Measurements from ENCODE around the gene SSMEM1. TPM values are rescaled to one million over a fixed set of nuclear protein-coding genes. Genes with fewer than 3 reads are reported as not detected.

The SSMEM1 gene
- total RNA-seq, 2 donors from 2014 or later, result not detected

DNA sequence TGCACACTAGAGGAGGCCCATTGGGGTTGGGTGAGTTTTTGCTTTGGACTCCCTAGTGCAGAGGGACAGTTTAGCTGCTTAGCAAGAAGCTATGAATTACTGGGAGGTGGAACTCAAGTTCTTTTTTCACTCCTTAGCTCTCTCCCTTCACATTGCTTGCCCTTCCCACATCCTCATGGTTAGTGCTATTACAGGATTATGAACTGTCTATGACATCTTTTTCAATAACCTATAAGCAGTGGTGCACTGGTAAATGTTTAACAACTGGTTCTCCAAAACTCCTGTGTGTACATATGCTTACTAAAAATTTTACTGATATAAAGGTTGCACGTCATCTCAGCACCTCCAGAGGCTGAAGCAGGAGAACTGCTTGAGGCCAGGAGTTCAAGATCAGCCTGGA lies 6.2 kb downstream of the SSMEM1 start:
- H3K27me3 ChIP-seq, result no peaks in the 10 kb centered on the region
- H3K4me1 ChIP-seq, result no peaks in the 10 kb centered on the region
- TF ChIP-seq, protein P1, sequence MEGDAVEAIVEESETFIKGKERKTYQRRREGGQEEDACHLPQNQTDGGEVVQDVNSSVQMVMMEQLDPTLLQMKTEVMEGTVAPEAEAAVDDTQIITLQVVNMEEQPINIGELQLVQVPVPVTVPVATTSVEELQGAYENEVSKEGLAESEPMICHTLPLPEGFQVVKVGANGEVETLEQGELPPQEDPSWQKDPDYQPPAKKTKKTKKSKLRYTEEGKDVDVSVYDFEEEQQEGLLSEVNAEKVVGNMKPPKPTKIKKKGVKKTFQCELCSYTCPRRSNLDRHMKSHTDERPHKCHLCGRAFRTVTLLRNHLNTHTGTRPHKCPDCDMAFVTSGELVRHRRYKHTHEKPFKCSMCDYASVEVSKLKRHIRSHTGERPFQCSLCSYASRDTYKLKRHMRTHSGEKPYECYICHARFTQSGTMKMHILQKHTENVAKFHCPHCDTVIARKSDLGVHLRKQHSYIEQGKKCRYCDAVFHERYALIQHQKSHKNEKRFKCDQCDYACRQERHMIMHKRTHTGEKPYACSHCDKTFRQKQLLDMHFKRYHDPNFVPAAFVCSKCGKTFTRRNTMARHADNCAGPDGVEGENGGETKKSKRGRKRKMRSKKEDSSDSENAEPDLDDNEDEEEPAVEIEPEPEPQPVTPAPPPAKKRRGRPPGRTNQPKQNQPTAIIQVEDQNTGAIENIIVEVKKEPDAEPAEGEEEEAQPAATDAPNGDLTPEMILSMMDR (IDR thresholded peaks at IDR 0.05), result no peak
- H3K4me3 ChIP-seq, result no peak overlapping the region
- H3K36me3 ChIP-seq, result no peaks in the 10 kb centered on the region
- DNase-seq (ENCODE audit: low spot score), result no peak
- no peak overlapping the region for H3K27ac ChIP-seq
- H3K9me3 ChIP-seq, result no peaks in the 10 kb centered on the region

DNA sequence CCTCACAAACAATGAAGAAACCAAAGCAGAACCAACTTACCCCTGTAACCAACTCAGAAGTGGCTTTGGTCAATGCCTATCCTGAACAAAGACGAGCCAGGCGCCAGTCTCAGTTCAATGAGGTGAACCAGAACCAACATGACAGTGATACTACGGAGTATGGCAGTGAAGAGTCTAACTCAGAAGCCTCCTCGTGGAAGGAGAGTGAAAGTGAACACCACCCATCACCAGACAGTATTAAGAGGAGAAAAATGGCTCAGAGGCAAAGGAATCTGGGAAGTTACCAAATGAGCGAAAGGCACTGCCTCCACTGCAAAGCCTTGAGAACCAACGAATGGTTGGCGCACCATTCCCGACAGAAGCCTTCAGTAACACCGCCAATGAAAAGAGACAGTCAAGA lies 8.4 kb downstream of the SSMEM1 start:
- Histone ChIP-seq H3K4me3 (no peak overlapping the region), H3K9me3 (no peaks in the 10 kb centered on the region), H3K36me3 (no peaks in the 10 kb centered on the region), H3K4me1 (no peaks in the 10 kb centered on the region), H3K27ac (no peak overlapping the region), H3K27me3 (no peaks in the 10 kb centered on the region)
- TF ChIP-seq, protein P1 (IDR thresholded peaks at IDR 0.05), result no peak
- no peak for DNase-seq (ENCODE audit: low spot score)

- TF ChIP-seq, protein P1 (IDR thresholded peaks at IDR 0.05), result no peak
- no peak for DNase-seq (ENCODE audit: low spot score)
- Histone ChIP-seq H3K4me1 (no peaks in the 10 kb centered on the region), H3K27me3 (no peaks in the 10 kb centered on the region), H3K9me3 (no peaks in the 10 kb centered on the region), H3K27ac (no peak overlapping the region), H3K4me3 (no peak overlapping the region), H3K36me3 (no peaks in the 10 kb centered on the region)
These were observed 9.1 kb downstream of the SSMEM1 start for GRCh38 chr7:130216750-130217149.

- H3K4me3 ChIP-seq, result no peak overlapping the region
- H3K9me3 ChIP-seq, result no peaks in the 10 kb centered on the region
- H3K4me1 ChIP-seq, result no peaks in the 10 kb centered on the region
- TF ChIP-seq, protein P1 (IDR thresholded peaks at IDR 0.05), result no peak
- H3K36me3 ChIP-seq, result no peaks in the 10 kb centered on the region
- no peak overlapping the region for H3K27ac ChIP-seq
- H3K27me3 ChIP-seq, result no peaks in the 10 kb centered on the region
- no peak for DNase-seq (ENCODE audit: low spot score)
These were observed 11.4 kb downstream of the SSMEM1 start for GRCh38 chr7:130218806-130219620.

DNA sequence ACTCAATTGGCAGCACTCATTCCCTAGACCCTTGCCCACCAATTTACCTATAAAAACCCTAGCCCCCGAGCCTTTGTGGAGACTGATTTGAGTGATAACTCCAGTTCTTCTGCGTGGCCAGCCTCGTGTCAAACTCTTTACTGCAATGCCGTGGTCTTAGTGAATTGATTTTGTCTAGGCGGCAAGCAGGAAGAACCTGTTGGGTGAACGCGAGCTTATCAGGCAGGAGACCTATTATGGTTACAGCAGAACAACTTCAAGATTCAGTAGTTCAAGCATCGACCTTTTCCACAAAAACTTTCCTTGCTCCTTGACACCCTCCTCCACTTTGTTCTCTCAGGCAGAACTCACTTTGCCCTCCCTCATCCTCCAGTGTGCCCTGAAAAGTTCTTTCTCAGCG lies 12.2 kb downstream of the SSMEM1 start:
- TF ChIP-seq, protein P1 (IDR thresholded peaks at IDR 0.05), result no peak

DNA sequence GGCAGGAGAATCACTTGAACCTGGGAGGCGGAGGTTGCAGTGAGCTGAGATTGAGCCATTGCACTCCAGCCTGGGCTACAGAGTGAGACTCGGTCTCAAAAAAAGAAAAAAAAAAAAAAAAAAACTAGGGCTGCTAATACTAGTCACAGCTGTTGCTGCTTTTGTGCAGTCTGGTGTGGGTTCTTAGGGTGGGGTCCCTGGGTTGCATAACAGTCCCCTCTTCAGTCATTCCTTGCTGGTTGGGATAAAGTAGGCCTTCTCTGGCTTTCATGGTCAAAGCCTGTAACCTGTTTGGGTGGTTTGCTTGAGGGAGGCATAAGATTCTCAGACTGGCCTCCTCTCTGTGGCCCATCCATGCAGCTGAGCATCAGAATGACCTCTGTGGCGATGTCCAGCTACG lies 14.1 kb downstream of the SSMEM1 start:
- no peaks in the 10 kb centered on the region for H3K9me3 ChIP-seq
- TF ChIP-seq, protein P1 (IDR thresholded peaks at IDR 0.05), result no peak
- H3K27ac ChIP-seq, result no peak overlapping the region
- H3K4me1 ChIP-seq, result no peaks in the 10 kb centered on the region
- no peak overlapping the region for H3K4me3 ChIP-seq
- DNase-seq (ENCODE audit: low spot score), result no peak
- H3K27me3 ChIP-seq, result no peaks in the 10 kb centered on the region
- H3K36me3 ChIP-seq, result no peaks in the 10 kb centered on the region

More for the DNA sequence above, 12.2 kb downstream of the SSMEM1 start:
- no peak for DNase-seq (ENCODE audit: low spot score)
- Histone ChIP-seq H3K27ac (no peak overlapping the region), H3K4me1 (no peaks in the 10 kb centered on the region), H3K9me3 (no peaks in the 10 kb centered on the region), H3K4me3 (no peak overlapping the region), H3K36me3 (no peaks in the 10 kb centered on the region), H3K27me3 (no peaks in the 10 kb centered on the region)

Data from right atrium auricular region (tissue), 2 donors.